ENCODE results near the gene CSNK2B. TPM values are rescaled to one million over a fixed set of nuclear protein-coding genes. Genes with fewer than 3 reads are reported as not detected.

The CSNK2B gene
- total RNA-seq, 2 donors from 2014 or later: 98.2 to 100 TPM

GRCh38 chr6:31659649-31660380 is 6.1 kb upstream of the CSNK2B start:
- H3K36me3 ChIP-seq (replicated peaks in 1 of 2; ENCODE audit: insufficient read depth in 1 of 2, low read depth in 2 of 2): peaks cover 0 to 5% of the 10 kb centered on the region in 2 donors
- ATAC-seq (peak; percentile 10), DNase-seq (no peak)
- no peaks in the 10 kb centered on the region for H3K27me3 ChIP-seq
- WGBS, 2 donors: 10% methylated on average over 7 to 13 of the region's 13 CpGs
- peaks cover 63% of the 10 kb centered on the region for H3K4me1 ChIP-seq
- peak overlapping the region; percentile 85 to 89 (median 86) for H3K27ac ChIP-seq
- TF ChIP-seq CTCF (IDR thresholded peaks at IDR 0.05) (no peak), POLR2A (IDR thresholded peaks at IDR 0.05) (no peak)
- H3K9me3 ChIP-seq: no peaks in the 10 kb centered on the region
- H3K4me3 ChIP-seq: peak overlapping the region; percentile 44 to 81
- intact Hi-C loops (cut with DNase I): no loop called here

- peak within 1 kb of the TSS; percentile 44 to 81 for H3K4me3 ChIP-seq
- H3K4me1 ChIP-seq: peaks cover 61% of the 10 kb centered on the region
- intact Hi-C loops (cut with DNase I): no loop called here
- ATAC-seq (peak; percentile 83), DNase-seq (peak; percentile 85 to 91 (median 88))
- WGBS, 2 donors: 0% methylated on average over 34 to 52 of the region's 52 CpGs
- H3K9me3 ChIP-seq: no peaks in the 10 kb centered on the region
- peak within 1 kb of the TSS; percentile 85 to 89 (median 86) for H3K27ac ChIP-seq
- H3K36me3 ChIP-seq (replicated peaks in 1 of 2; ENCODE audit: insufficient read depth in 1 of 2, low read depth in 2 of 2): peaks cover 0 to 5% of the 10 kb centered on the region in 2 donors
- TF ChIP-seq CTCF (IDR thresholded peaks at IDR 0.05) (no peak), POLR2A (IDR thresholded peaks at IDR 0.05) (peak; percentile 85 to 89 (median 87))
- H3K27me3 ChIP-seq: no peaks in the 10 kb centered on the region
Observed at GRCh38 chr6:31660381-31661261, 5.3 kb upstream of the CSNK2B start, which contains the start of gene C6orf47. TSS of gene C6orf47 (minus strand) at chr6:31660778. CDS start at chr6:31659947, 831 bp downstream.

GRCh38 chr6:31661262-31662123 is 4.4 kb upstream of the CSNK2B start:
- no peaks in the 10 kb centered on the region for H3K9me3 ChIP-seq
- no peaks in the 10 kb centered on the region for H3K27me3 ChIP-seq
- TF ChIP-seq CTCF (IDR thresholded peaks at IDR 0.05) (no peak), POLR2A (IDR thresholded peaks at IDR 0.05) (no peak)
- H3K4me1 ChIP-seq: peaks cover 58% of the 10 kb centered on the region
- intact Hi-C loops (cut with DNase I): no loop called here
- H3K36me3 ChIP-seq (replicated peaks in 1 of 2; ENCODE audit: insufficient read depth in 1 of 2, low read depth in 2 of 2): peaks cover 0 to 5% of the 10 kb centered on the region in 2 donors
- no peak for ATAC-seq
- DNase-seq: no peak
- WGBS, 2 donors: 67 to 73% methylated on average over 12 of the region's 12 CpGs
- H3K27ac ChIP-seq: peak overlapping the region in 3 of 4 donors; percentile 85 to 89 (median 86)
- no peak overlapping the region for H3K4me3 ChIP-seq

GRCh38 chr6:31662124-31662723 is 3.7 kb upstream of the CSNK2B start:
- no peak overlapping the region for H3K27ac ChIP-seq
- H3K4me1 ChIP-seq: peaks cover 65% of the 10 kb centered on the region

More at GRCh38 chr6:31662124-31662723, 3.7 kb upstream of the CSNK2B start:
- no peaks in the 10 kb centered on the region for H3K27me3 ChIP-seq
- DNase-seq (no peak), ATAC-seq (no peak)
- H3K36me3 ChIP-seq (replicated peaks in 1 of 2; ENCODE audit: insufficient read depth in 1 of 2, low read depth in 2 of 2): peaks cover 0 to 3% of the 10 kb centered on the region in 2 donors
- no peak for TF ChIP-seq POLR2A (IDR thresholded peaks at IDR 0.05)
- TF ChIP-seq CTCF (IDR thresholded peaks at IDR 0.05): no peak
- intact Hi-C loops (cut with DNase I): no loop called here
- H3K9me3 ChIP-seq: no peaks in the 10 kb centered on the region
- 82 to 88% methylated on average over 11 to 12 of the region's 12 CpGs for WGBS, 2 donors
- H3K4me3 ChIP-seq: no peak overlapping the region

Data from body of pancreas (tissue), 4 donors.